MM.1S (cell line): Measurements from ENCODE around the gene FAXDC2.

Source experiments
- DNase-seq: peaks from one replicate; pipeline ENCODE4 v3.0.0-alpha.2; 2015
- H2AFZ ChIP-seq: fragments of 300-600 bp; sonication (generic); 2 replicates; pipeline ENCODE4 v1.6.0; 2016; ENCODE audit warnings: antibody characterized with exemption, low read length
- H3F3A ChIP-seq: fragments of 300-600 bp; sonication (generic); 2 replicates; pipeline ENCODE4 v1.6.1; 2016; ENCODE audit warnings: mild to moderate bottlenecking, antibody characterized with exemption, low read length, moderate library complexity, mixed read lengths; ENCODE audit not compliant: insufficient read depth
- H3K27ac ChIP-seq: fragments of 300-600 bp; sonication (generic); 2 replicates; pipeline ENCODE4 v1.5.1; 2016; ENCODE audit warnings: mild to moderate bottlenecking, low read length
- H3K27me3 ChIP-seq: fragments of 300-600 bp; sonication (generic); replicated peaks from 2 replicates; pipeline ENCODE4 v1.6.0; 2016; ENCODE audit warnings: low read length; ENCODE audit not compliant: insufficient read depth
- H3K36me3 ChIP-seq: fragments of 300-600 bp; sonication (generic); replicated peaks from 2 replicates; pipeline ENCODE4 v1.6.1; 2016; ENCODE audit warnings: mild to moderate bottlenecking, low read length, mixed read lengths; ENCODE audit not compliant: insufficient read depth
- H3K4me1 ChIP-seq: fragments of 300-600 bp; sonication (generic); 2 replicates; pipeline ENCODE4 v1.6.1; 2016; ENCODE audit warnings: low read length, mixed read lengths
- H3K4me2 ChIP-seq: fragments of 300-600 bp; sonication (generic); 2 replicates; pipeline ENCODE4 v1.6.0; 2016; ENCODE audit warnings: low read depth, low read length
- H3K4me3 ChIP-seq: fragments of 300-600 bp; sonication (generic); 2 replicates; pipeline ENCODE4 v1.5.1; 2016; ENCODE audit warnings: low read length, mixed read lengths
- H3K79me2 ChIP-seq: fragments of 300-600 bp; sonication (generic); 2 replicates; pipeline ENCODE4 v1.6.1; 2016; ENCODE audit warnings: mixed run types, low read length, mixed read lengths
- H3K9ac ChIP-seq: fragments of 300-600 bp; sonication (generic); 2 replicates; pipeline ENCODE4 v1.6.1; 2016; ENCODE audit warnings: low read length, mixed read lengths
- H3K9me2 ChIP-seq: fragments of 300-600 bp; sonication (generic); replicated peaks from 2 replicates; pipeline ENCODE4 v1.6.1; 2016; ENCODE audit warnings: mild to moderate bottlenecking, low read length, mixed read lengths; ENCODE audit not compliant: insufficient read depth
- H3K9me3 ChIP-seq: fragments of 300-600 bp; sonication (generic); replicated peaks from 2 replicates; pipeline ENCODE4 v1.6.1; 2016; ENCODE audit warnings: mild to moderate bottlenecking, low read length, mixed read lengths; ENCODE audit not compliant: insufficient read depth
- H4K20me1 ChIP-seq: fragments of 300-600 bp; sonication (generic); 2 replicates; pipeline ENCODE4 v1.6.1; 2016; ENCODE audit warnings: mild to moderate bottlenecking, low read length, moderate library complexity, mixed read lengths; ENCODE audit not compliant: insufficient read depth
- EZH2 ChIP-seq: fragments of 300-600 bp; sonication (generic); optimal IDR thresholded peaks from 2 replicates; pipeline ENCODE3; 2017; ENCODE audit warnings: low read depth, mild to moderate bottlenecking, antibody characterized with exemption, low read length, mixed read lengths
- EZH2phosphoT487 ChIP-seq: fragments of 300-600 bp; sonication (generic); IDR thresholded peaks from 2 replicates; pipeline ENCODE4 v1.6.1; 2018; ENCODE audit warnings: antibody characterized with exemption, low read length
- TF ChIP-seq, protein P1 (sequence below): fragments of 300-600 bp; sonication (generic); IDR thresholded peaks from 2 replicates; pipeline ENCODE4 v1.5.1; 2016; ENCODE audit warnings: antibody characterized with exemption, low read length, mixed read lengths

Gene FAXDC2

DNA sequence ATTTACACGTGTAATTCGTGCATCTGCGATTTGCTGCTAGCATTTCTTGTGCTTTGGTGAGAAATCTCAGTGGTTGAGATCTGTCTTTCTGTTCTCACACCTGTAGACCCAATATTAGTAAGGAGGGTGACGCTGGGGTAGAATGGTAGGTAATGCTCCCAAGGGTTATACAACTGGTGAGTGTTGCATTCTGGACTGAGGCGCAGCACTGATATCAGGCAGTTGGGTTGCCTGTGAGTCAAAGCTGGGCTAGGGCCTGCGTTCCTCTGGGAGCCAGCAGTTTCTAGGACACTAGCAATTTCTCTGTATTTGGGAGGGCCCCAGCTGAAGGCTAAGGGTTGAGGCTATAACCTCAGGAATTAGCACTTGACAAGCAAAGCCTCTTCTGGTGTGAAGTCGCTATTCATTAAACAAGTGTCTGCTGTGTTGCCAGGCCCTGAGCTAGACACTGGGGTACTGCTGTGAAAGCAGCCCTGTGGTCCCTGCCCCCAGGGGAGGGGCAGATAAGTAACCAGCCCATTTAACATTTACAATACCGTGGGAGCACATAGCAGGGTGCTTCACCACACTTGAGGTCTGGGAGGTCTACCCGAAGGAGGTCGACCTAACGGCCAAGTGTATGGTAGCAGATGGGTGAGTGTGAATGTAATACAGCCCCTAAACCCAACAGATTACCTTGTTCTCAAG lies 66.5 kb downstream of the FAXDC2 start:
- Histone ChIP-seq H3K9me3 (no peaks in the 10 kb centered on the region), H3K9ac (no peak overlapping the region), H2AFZ (no peak overlapping the region), H3K79me2 (peaks cover 100% of the 10 kb centered on the region), H3K27ac (peak overlapping the region; percentile 16; the same call in 1 of the 2 replicates), H3F3A (peaks cover 11% of the 10 kb centered on the region; the same call in 1 of the 2 replicates), H3K4me3 (no peak overlapping the region), H3K4me1 (peaks cover 32% of the 10 kb centered on the region), H3K36me3 (no peaks in the 10 kb centered on the region), H4K20me1 (peaks cover 48% of the 10 kb centered on the region), H3K27me3 (no peaks in the 10 kb centered on the region), H3K9me2 (no peaks in the 10 kb centered on the region), H3K4me2 (no peak overlapping the region)
- DNase-seq: no peak
- no peak for TF ChIP-seq EZH2phosphoT487
- TF ChIP-seq, protein P1, sequence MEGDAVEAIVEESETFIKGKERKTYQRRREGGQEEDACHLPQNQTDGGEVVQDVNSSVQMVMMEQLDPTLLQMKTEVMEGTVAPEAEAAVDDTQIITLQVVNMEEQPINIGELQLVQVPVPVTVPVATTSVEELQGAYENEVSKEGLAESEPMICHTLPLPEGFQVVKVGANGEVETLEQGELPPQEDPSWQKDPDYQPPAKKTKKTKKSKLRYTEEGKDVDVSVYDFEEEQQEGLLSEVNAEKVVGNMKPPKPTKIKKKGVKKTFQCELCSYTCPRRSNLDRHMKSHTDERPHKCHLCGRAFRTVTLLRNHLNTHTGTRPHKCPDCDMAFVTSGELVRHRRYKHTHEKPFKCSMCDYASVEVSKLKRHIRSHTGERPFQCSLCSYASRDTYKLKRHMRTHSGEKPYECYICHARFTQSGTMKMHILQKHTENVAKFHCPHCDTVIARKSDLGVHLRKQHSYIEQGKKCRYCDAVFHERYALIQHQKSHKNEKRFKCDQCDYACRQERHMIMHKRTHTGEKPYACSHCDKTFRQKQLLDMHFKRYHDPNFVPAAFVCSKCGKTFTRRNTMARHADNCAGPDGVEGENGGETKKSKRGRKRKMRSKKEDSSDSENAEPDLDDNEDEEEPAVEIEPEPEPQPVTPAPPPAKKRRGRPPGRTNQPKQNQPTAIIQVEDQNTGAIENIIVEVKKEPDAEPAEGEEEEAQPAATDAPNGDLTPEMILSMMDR: no peak
- no peak for TF ChIP-seq EZH2

DNA sequence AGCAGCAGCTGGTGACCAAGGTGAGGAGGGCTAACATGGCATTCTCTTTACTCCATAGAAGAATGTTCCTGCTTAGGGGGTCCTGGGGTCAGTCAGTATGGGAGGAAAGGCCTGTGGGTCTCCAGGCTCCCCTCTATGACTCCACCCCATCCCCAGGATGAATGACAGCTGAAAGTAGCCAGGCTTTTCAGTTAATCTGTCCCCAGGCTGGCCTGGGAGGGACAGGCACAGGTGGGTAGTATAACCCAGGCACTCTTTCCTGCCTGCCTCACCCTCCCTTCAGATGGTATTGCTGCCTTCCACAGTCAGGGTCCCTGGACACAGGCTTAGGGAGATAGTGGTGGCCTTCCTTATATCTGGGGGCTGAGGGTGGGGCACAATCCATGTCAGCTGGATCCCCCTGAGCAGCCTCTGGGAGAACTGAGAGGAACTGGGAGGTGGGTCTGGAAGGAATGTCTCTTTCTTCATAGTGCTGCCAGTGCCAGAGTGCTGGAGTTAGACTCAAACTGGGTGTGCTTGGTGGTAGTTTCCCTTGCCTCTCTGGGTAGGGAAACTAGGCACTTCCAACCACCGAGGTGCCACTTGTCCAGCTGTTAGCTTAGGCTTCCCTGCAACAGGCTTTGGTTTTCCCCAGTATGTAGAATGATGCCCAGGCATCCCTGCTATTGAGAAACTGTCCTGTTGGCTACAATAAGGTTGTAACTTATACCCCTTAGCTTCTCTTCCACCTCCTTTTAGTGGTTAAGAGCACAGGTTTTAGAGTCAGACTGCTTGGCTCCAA lies 67.4 kb downstream of the FAXDC2 start:
- no peak for TF ChIP-seq EZH2phosphoT487
- TF ChIP-seq, protein P1: no peak
- no peak for TF ChIP-seq EZH2
- no peaks in the 10 kb centered on the region for H3K9me3 ChIP-seq
- no peak overlapping the region for H2AFZ ChIP-seq
- H3K4me2 ChIP-seq: no peak overlapping the region
- H3K79me2 ChIP-seq: peaks cover 100% of the 10 kb centered on the region
- DNase-seq: no peak
- H3K4me1 ChIP-seq: peaks cover 32% of the 10 kb centered on the region
- H3F3A ChIP-seq: peaks cover 11% of the 10 kb centered on the region; the same call in 1 of the 2 replicates
- no peaks in the 10 kb centered on the region for H3K9me2 ChIP-seq
- H3K36me3 ChIP-seq: no peaks in the 10 kb centered on the region
- H4K20me1 ChIP-seq: peaks cover 48% of the 10 kb centered on the region
- H3K9ac ChIP-seq: no peak overlapping the region
- H3K27me3 ChIP-seq: no peaks in the 10 kb centered on the region
- H3K4me3 ChIP-seq: no peak overlapping the region
- peak overlapping the region; percentile 16; the same call in 1 of the 2 replicates for H3K27ac ChIP-seq

DNA sequence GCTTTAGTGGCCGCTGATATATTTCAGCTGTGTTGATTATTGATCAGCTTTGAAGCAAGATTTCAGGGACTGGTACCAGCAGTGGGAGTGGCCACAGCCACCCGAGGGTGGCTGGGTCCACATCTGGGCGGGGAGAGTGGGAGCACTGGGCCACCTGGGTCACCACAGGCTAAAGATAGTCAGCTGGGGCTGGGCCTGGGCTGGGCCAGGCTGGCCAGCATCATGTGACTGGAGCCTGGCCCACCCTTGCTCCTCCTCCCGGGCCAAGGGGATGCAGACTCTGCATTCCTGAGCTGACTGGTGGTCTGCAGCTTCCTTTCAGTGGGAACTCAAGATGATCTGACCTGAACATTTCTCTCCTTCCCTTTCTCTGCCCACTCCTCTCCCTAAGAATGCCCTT lies 68.1 kb downstream of the FAXDC2 start:
- peak overlapping the region; percentile 13; the same call in 1 of the 2 replicates for H3K4me2 ChIP-seq
- no peaks in the 10 kb centered on the region for H3K9me2 ChIP-seq
- H2AFZ ChIP-seq: no peak overlapping the region
- no peak overlapping the region for H3K4me3 ChIP-seq
- H3K4me1 ChIP-seq: peaks cover 32% of the 10 kb centered on the region
- H3K36me3 ChIP-seq: no peaks in the 10 kb centered on the region
- no peaks in the 10 kb centered on the region for H3K27me3 ChIP-seq
- H4K20me1 ChIP-seq: peaks cover 44% of the 10 kb centered on the region
- H3K27ac ChIP-seq: no peak overlapping the region
- no peaks in the 10 kb centered on the region for H3K9me3 ChIP-seq
- H3K9ac ChIP-seq: no peak overlapping the region
- peaks cover 100% of the 10 kb centered on the region for H3K79me2 ChIP-seq
- H3F3A ChIP-seq: peaks cover 11% of the 10 kb centered on the region; the same call in 1 of the 2 replicates
- no peak for DNase-seq
- TF ChIP-seq, protein P1: no peak
- no peak for TF ChIP-seq EZH2
- TF ChIP-seq EZH2phosphoT487: no peak
